Measurements from ENCODE around the gene P3R3URF. TPM values are rescaled to one million over a fixed set of nuclear protein-coding genes. Genes with fewer than 3 reads are reported as not detected.
A peak's percentile ranks its signal among the peaks of the same experiment; 100 is the strongest.

P3R3URF gene
- total RNA-seq, 2 donors from 2014 or later, result not detected

DNA sequence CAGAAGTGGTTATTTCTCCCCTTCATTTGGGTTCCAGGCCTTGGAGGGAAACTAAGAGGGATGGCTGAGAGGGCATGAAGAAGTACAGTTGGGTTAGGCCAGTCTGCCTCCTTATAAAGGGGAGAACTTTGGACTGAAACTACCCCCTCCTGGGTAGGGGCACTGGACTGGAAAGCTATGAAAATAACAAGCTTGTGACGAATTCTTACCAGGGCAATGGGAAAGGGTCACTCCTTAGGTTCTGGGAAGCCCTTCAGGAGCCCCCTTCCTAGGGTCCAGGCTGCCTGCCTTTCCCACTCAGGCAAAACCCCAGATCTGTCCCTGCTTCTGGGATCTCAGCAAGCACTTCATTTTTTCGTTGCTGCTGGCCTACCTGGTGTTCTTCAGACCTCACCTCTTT lies 9.8 kb upstream of the P3R3URF start:
- Histone ChIP-seq H3K9ac (ENCODE audit: extremely low read depth, low read length, poor library complexity, severe bottlenecking) (no peak overlapping the region), H3K27ac (ENCODE audit: low read depth, low read length) (no peak overlapping the region), H3K27me3 (ENCODE audit: control insufficient read depth, insufficient read depth, low read length, poor library complexity, severe bottlenecking) (no peaks in the 10 kb centered on the region), H3K4me3 (ENCODE audit: low read length) (no peak overlapping the region), H3K4me1 (ENCODE audit: control insufficient read depth, insufficient read depth, low read length) (no peaks in the 10 kb centered on the region), H3K36me3 (ENCODE audit: control insufficient read depth, insufficient read depth, low read length) (peaks cover 33% of the 10 kb centered on the region), H3K9me3 (ENCODE audit: control insufficient read depth, low read length) (no peaks in the 10 kb centered on the region)
- peaks cover 3% of the 10 kb centered on the region for H3K4me1 Mint-ChIP-seq
- no peak overlapping the region for H3K27ac Mint-ChIP-seq
- TF ChIP-seq CTCF (conservative IDR thresholded peaks at IDR 0.05), result no peak
- DNase-seq, result no peak
- H3K4me3 Mint-ChIP-seq, result no peak overlapping the region
- 83% methylated on average over 2 of the region's 2 CpGs for whole genome bisulfite sequencing, 2 experiments (ENCODE audit: insufficient coverage in 1 of 2, insufficient read length in 1 of 2)
- H3K9me3 Mint-ChIP-seq, result no peaks in the 10 kb centered on the region
- H3K27me3 Mint-ChIP-seq (ENCODE audit: insufficient read depth), result peaks cover 9% of the 10 kb centered on the region
- peaks cover 31% of the 10 kb centered on the region for H3K36me3 Mint-ChIP-seq (ENCODE audit: low read depth)

DNA sequence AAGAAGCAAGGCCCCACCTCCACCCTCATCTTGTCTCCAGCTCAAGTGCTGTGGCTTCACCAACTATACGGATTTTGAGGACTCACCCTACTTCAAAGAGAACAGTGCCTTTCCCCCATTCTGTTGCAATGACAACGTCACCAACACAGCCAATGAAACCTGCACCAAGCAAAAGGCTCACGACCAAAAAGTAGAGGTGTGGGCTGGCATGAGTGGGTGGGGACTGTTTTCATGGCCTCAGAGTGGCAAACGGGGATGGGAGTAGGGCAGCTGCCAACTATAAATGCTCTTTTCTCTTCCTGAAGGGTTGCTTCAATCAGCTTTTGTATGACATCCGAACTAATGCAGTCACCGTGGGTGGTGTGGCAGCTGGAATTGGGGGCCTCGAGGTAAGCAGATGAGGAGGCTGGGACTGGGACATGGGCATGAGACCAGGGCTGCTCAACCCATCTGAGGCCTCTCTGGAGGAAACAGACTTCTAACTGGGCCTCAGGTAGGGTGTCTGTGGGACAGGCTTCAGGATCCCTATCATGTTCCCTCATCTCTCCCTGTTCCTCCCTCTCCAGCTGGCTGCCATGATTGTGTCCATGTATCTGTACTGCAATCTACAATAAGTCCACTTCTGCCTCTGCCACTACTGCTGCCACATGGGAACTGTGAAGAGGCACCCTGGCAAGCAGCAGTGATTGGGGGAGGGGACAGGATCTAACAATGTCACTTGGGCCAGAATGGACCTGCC lies 8.8 kb upstream of the P3R3URF start:
- Histone ChIP-seq H3K4me1 (ENCODE audit: control insufficient read depth, insufficient read depth, low read length) (no peaks in the 10 kb centered on the region), H3K36me3 (ENCODE audit: control insufficient read depth, insufficient read depth, low read length) (peaks cover 24% of the 10 kb centered on the region), H3K27ac (ENCODE audit: low read depth, low read length) (no peak overlapping the region), H3K4me3 (ENCODE audit: low read length) (no peak overlapping the region), H3K27me3 (ENCODE audit: control insufficient read depth, insufficient read depth, low read length, poor library complexity, severe bottlenecking) (no peaks in the 10 kb centered on the region), H3K9ac (ENCODE audit: extremely low read depth, low read length, poor library complexity, severe bottlenecking) (no peak overlapping the region), H3K9me3 (ENCODE audit: control insufficient read depth, low read length) (no peaks in the 10 kb centered on the region)
- H3K27me3 Mint-ChIP-seq (ENCODE audit: insufficient read depth), result peaks cover 10% of the 10 kb centered on the region
- DNase-seq, result no peak
- H3K27ac Mint-ChIP-seq, result no peak overlapping the region
- no peak for TF ChIP-seq CTCF (conservative IDR thresholded peaks at IDR 0.05)
- H3K4me1 Mint-ChIP-seq, result peaks cover 6% of the 10 kb centered on the region
- H3K36me3 Mint-ChIP-seq (ENCODE audit: low read depth), result peaks cover 23% of the 10 kb centered on the region
- H3K9me3 Mint-ChIP-seq, result no peaks in the 10 kb centered on the region
- no peak overlapping the region for H3K4me3 Mint-ChIP-seq
- WGBS, 2 experiments (ENCODE audit: insufficient coverage in 1 of 2, insufficient read length in 1 of 2), result 88 to 96% methylated on average over 2 to 7 of the region's 7 CpGs

DNA sequence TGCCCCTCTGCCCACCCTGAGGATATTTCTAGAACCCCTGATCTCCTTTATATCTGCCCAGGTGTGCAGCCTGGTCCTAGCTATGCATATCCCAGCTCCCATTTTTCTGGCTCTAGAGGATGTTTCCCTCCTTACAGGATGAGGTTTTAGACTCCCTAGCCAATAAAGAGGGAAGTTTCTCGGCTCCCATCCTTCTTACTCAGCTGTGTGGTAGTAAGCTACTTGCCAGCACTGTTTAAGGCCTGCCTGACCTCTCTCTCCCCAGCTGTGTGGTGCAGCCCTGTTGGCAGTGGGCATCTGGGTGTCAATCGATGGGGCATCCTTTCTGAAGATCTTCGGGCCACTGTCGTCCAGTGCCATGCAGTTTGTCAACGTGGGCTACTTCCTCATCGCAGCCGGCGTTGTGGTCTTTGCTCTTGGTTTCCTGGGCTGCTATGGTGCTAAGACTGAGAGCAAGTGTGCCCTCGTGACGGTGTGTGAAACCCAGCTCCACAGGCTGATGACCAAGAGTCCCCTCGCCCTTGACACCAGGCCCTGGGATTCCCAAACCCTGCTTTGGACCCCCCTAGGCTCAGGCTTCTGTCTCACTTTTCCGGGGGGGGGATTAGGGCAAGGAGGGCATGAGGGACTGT lies 7.8 kb upstream of the P3R3URF start:
- Histone ChIP-seq H3K4me1 (ENCODE audit: control insufficient read depth, insufficient read depth, low read length) (no peaks in the 10 kb centered on the region), H3K27me3 (ENCODE audit: control insufficient read depth, insufficient read depth, low read length, poor library complexity, severe bottlenecking) (no peaks in the 10 kb centered on the region), H3K9me3 (ENCODE audit: control insufficient read depth, low read length) (no peaks in the 10 kb centered on the region), H3K27ac (ENCODE audit: low read depth, low read length) (no peak overlapping the region), H3K4me3 (ENCODE audit: low read length) (no peak overlapping the region), H3K36me3 (ENCODE audit: control insufficient read depth, insufficient read depth, low read length) (peaks cover 17% of the 10 kb centered on the region), H3K9ac (ENCODE audit: extremely low read depth, low read length, poor library complexity, severe bottlenecking) (no peak overlapping the region)
- Mint-ChIP-seq H3K4me1 (peaks cover 6% of the 10 kb centered on the region), H3K36me3 (ENCODE audit: low read depth) (peaks cover 16% of the 10 kb centered on the region), H3K27me3 (ENCODE audit: insufficient read depth) (peaks cover 10% of the 10 kb centered on the region), H3K4me3 (no peak overlapping the region), H3K27ac (peak overlapping the region; percentile 55), H3K9me3 (no peaks in the 10 kb centered on the region)
- DNase-seq, result no peak
- 93 to 97% methylated on average over 9 to 12 of the region's 12 CpGs for WGBS, 2 experiments (ENCODE audit: insufficient coverage in 1 of 2, insufficient read length in 1 of 2)
- TF ChIP-seq CTCF (conservative IDR thresholded peaks at IDR 0.05), result no peak
